HUES6 (cell line): ENCODE data around the gene BEND4.

Source experiments
- H3K27ac ChIP-seq: 2 replicates; pipeline ENCODE4 v1.7.0; 2013; ENCODE audit warnings: low read depth, mild to moderate bottlenecking, low read length, inconsistent platforms
- H3K27me3 ChIP-seq: 2 replicates; pipeline ENCODE4 v1.6.1; 2013; ENCODE audit warnings: low read length; ENCODE audit not compliant: control insufficient read depth, insufficient read depth
- H3K36me3 ChIP-seq: 2 replicates; pipeline ENCODE4 v1.6.1; 2013; ENCODE audit warnings: low read length; ENCODE audit not compliant: control insufficient read depth, insufficient read depth
- H3K4me1 ChIP-seq: 2 replicates; pipeline ENCODE4 v1.6.1; 2013; ENCODE audit warnings: low read length; ENCODE audit not compliant: control insufficient read depth, insufficient read depth
- H3K4me3 ChIP-seq: 2 replicates; pipeline ENCODE4 v1.5.1; 2013; ENCODE audit warnings: low read depth, low read length
- H3K9ac ChIP-seq: one replicate; pipeline ENCODE4 v1.6.1; 2013; ENCODE audit warnings: mild to moderate bottlenecking, low read length
- H3K9me3 ChIP-seq: 2 replicates; pipeline ENCODE4 v1.6.1; 2013; ENCODE audit warnings: low read depth, low read length; ENCODE audit not compliant: control insufficient read depth, insufficient read depth

BEND4 gene

DNA sequence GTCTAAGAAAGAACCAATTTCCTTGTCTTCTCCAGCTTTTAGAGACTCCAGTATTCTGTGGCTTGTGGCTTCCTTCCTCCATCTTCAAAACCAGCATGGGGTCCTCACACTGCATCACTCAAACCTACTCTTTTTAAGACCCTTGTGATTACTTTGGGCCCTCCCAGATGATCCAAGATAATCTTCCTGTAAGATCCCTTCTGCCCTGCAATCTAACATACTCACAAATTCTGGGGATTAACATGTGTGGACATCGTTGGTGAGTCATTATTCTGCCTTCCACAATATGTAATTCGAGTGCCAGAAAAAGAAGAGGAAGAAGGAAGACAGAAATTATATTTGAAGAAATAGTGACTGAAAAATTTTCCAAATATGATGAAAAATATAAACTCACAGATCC lies 47.9 kb downstream of the BEND4 start:
- Histone ChIP-seq H3K27ac (no peak overlapping the region), H3K9me3 (no peaks in the 10 kb centered on the region), H3K36me3 (no peaks in the 10 kb centered on the region), H3K27me3 (no peaks in the 10 kb centered on the region), H3K9ac (no peak overlapping the region), H3K4me3 (no peak overlapping the region), H3K4me1 (no peaks in the 10 kb centered on the region)

GRCh38 chr4:42101446-42101975 lies 50.9 kb downstream of the BEND4 start:
- no peaks in the 10 kb centered on the region for H3K36me3 ChIP-seq
- no peak overlapping the region for H3K4me3 ChIP-seq
- H3K27me3 ChIP-seq, result no peaks in the 10 kb centered on the region
- H3K27ac ChIP-seq, result no peak overlapping the region
- no peak overlapping the region for H3K9ac ChIP-seq
- no peaks in the 10 kb centered on the region for H3K4me1 ChIP-seq
- no peaks in the 10 kb centered on the region for H3K9me3 ChIP-seq

GRCh38 chr4:42088386-42088785 lies 64.1 kb downstream of the BEND4 start:
- Histone ChIP-seq H3K27me3 (no peaks in the 10 kb centered on the region), H3K9me3 (no peaks in the 10 kb centered on the region), H3K36me3 (peaks cover 12% of the 10 kb centered on the region), H3K4me3 (no peak overlapping the region), H3K4me1 (no peaks in the 10 kb centered on the region), H3K27ac (no peak overlapping the region), H3K9ac (no peak overlapping the region)

DNA sequence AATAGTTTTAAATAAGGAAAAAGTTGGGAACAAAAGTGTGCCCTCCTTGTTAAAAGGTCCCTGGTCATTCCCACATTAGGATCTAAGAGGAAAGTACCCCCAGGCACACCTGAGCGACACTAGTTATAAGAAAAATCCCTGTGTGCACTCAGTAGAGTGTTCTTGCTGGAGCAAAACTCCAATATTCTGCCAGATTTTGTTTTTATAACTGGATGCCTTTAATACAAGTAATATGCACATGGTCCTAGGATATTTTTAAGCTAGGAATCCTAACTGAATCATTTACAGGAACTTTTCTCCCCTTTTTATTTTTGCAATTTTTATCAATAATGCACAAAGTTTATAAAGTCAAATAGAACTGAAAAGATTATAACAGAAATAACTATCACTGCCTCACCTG lies 68.6 kb downstream of the BEND4 start:
- H3K4me3 ChIP-seq, result no peak overlapping the region
- no peak overlapping the region for H3K27ac ChIP-seq
- no peaks in the 10 kb centered on the region for H3K9me3 ChIP-seq
- H3K36me3 ChIP-seq, result peaks cover 16% of the 10 kb centered on the region
- H3K4me1 ChIP-seq, result no peaks in the 10 kb centered on the region
- H3K27me3 ChIP-seq, result no peaks in the 10 kb centered on the region
- H3K9ac ChIP-seq, result no peak overlapping the region

- H3K27ac ChIP-seq, result no peak overlapping the region
- H3K4me3 ChIP-seq, result no peak overlapping the region
- H3K4me1 ChIP-seq, result no peaks in the 10 kb centered on the region
- H3K36me3 ChIP-seq, result peaks cover 20% of the 10 kb centered on the region
- H3K27me3 ChIP-seq, result no peaks in the 10 kb centered on the region
- no peaks in the 10 kb centered on the region for H3K9me3 ChIP-seq
- no peak overlapping the region for H3K9ac ChIP-seq
These were observed 72.1 kb downstream of the BEND4 start for GRCh38 chr4:42080306-42080705.

- Histone ChIP-seq H3K27ac (no peak overlapping the region), H3K9ac (no peak overlapping the region), H3K36me3 (peaks cover 17% of the 10 kb centered on the region), H3K4me3 (no peak overlapping the region), H3K4me1 (no peaks in the 10 kb centered on the region), H3K27me3 (no peaks in the 10 kb centered on the region), H3K9me3 (no peaks in the 10 kb centered on the region)
These were observed 74.2 kb downstream of the BEND4 start for GRCh38 chr4:42078184-42078801.

GRCh38 chr4:42074294-42074693 lies 78.2 kb downstream of the BEND4 start:
- Histone ChIP-seq H3K27me3 (no peaks in the 10 kb centered on the region), H3K4me1 (no peaks in the 10 kb centered on the region), H3K36me3 (peaks cover 32% of the 10 kb centered on the region)

GRCh38 chr4:42070463-42070862 lies 82.0 kb downstream of the BEND4 start:
- Histone ChIP-seq H3K9me3 (no peaks in the 10 kb centered on the region), H3K9ac (no peak overlapping the region), H3K36me3 (peaks cover 33% of the 10 kb centered on the region), H3K27me3 (no peaks in the 10 kb centered on the region), H3K4me3 (no peak overlapping the region), H3K4me1 (no peaks in the 10 kb centered on the region), H3K27ac (no peak overlapping the region)

More at GRCh38 chr4:42074294-42074693, 78.2 kb downstream of the BEND4 start:
- Histone ChIP-seq H3K9ac (no peak overlapping the region), H3K27ac (no peak overlapping the region), H3K4me3 (no peak overlapping the region), H3K9me3 (no peaks in the 10 kb centered on the region)

GRCh38 chr4:42067264-42067663 lies 85.2 kb downstream of the BEND4 start:
- Histone ChIP-seq H3K4me3 (no peak overlapping the region), H3K27me3 (no peaks in the 10 kb centered on the region), H3K27ac (no peak overlapping the region), H3K9ac (no peak overlapping the region), H3K4me1 (no peaks in the 10 kb centered on the region), H3K9me3 (no peaks in the 10 kb centered on the region), H3K36me3 (peaks cover 38% of the 10 kb centered on the region)

DNA sequence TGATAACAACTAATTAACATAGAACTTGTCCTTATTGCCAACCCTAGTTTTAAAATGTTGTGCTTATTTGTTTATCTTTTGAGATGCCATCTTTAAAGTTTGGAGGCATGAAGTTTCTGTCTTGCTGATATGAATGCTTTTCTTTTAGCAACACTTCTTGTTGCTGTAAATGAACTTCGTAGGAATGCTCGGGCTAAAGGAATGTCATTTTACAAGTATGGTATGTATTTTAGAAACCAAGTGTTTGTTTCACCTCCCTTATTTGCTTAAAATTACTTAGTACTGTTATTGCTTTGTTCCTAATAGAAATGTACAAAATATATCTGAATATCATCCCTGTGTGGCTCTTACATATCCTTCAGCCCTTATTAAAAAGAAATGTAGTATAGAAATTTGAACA lies 86.1 kb downstream of the BEND4 start:
- no peak overlapping the region for H3K27ac ChIP-seq
- no peaks in the 10 kb centered on the region for H3K9me3 ChIP-seq
- peaks cover 36% of the 10 kb centered on the region for H3K36me3 ChIP-seq
- no peaks in the 10 kb centered on the region for H3K27me3 ChIP-seq
- H3K4me3 ChIP-seq, result no peak overlapping the region
- H3K4me1 ChIP-seq, result no peaks in the 10 kb centered on the region
- H3K9ac ChIP-seq, result no peak overlapping the region
